ENCODE data around the gene GLT8D2. TPM values are rescaled to one million over a fixed set of nuclear protein-coding genes. Genes with fewer than 3 reads are reported as not detected.

The GLT8D2 gene
- total RNA-seq, 2 donors from 2014 or later = 30.4 to 45.2 TPM

- H3K4me3 ChIP-seq = no peak overlapping the region
- DNase-seq (ENCODE audit: low spot score) = no peak
- no peaks in the 10 kb centered on the region for H3K36me3 ChIP-seq
- ATAC-seq (ENCODE audit: insufficient number of reproducible peaks, low FRiP score, low read depth) = no peak
- no peaks in the 10 kb centered on the region for H3K9me3 ChIP-seq
- no peaks in the 10 kb centered on the region for H3K27me3 ChIP-seq (replicated peaks; ENCODE audit: insufficient read depth)
- H3K4me1 ChIP-seq (ENCODE audit: control insufficient read depth in 1 of 2, low read depth in 2 of 2) = no peaks in the 10 kb centered on the region
- no peak for TF ChIP-seq CTCF (IDR thresholded peaks at IDR 0.05)
- H3K27ac ChIP-seq = no peak overlapping the region
These were observed 53.4 kb downstream of the GLT8D2 start for GRCh38 chr12:103996595-103996994.

GRCh38 chr12:103994235-103994634 is 55.8 kb downstream of the GLT8D2 start:
- Histone ChIP-seq H3K9me3 (no peaks in the 10 kb centered on the region), H3K27me3 (replicated peaks; ENCODE audit: insufficient read depth) (no peaks in the 10 kb centered on the region), H3K4me1 (ENCODE audit: control insufficient read depth in 1 of 2, low read depth in 2 of 2) (no peaks in the 10 kb centered on the region), H3K36me3 (peaks cover 4% of the 10 kb centered on the region), H3K27ac (no peak overlapping the region), H3K4me3 (no peak overlapping the region)
- DNase-seq (ENCODE audit: low spot score) (no peak), ATAC-seq (ENCODE audit: insufficient number of reproducible peaks, low FRiP score, low read depth) (no peak)
- no peak for TF ChIP-seq CTCF (IDR thresholded peaks at IDR 0.05)

GRCh38 chr12:103986829-103987228 is 63.2 kb downstream of the GLT8D2 start:
- Histone ChIP-seq H3K36me3 (peaks cover 39% of the 10 kb centered on the region), H3K4me1 (ENCODE audit: control insufficient read depth in 1 of 2, low read depth in 2 of 2) (no peaks in the 10 kb centered on the region), H3K4me3 (no peak overlapping the region), H3K27ac (no peak overlapping the region), H3K9me3 (no peaks in the 10 kb centered on the region), H3K27me3 (replicated peaks; ENCODE audit: insufficient read depth) (no peaks in the 10 kb centered on the region)
- ATAC-seq (ENCODE audit: insufficient number of reproducible peaks, low FRiP score, low read depth) = no peak
- no peak for TF ChIP-seq CTCF (IDR thresholded peaks at IDR 0.05)
- no peak for DNase-seq (ENCODE audit: low spot score)

- Histone ChIP-seq H3K4me1 (ENCODE audit: control insufficient read depth in 1 of 2, low read depth in 2 of 2) (no peaks in the 10 kb centered on the region), H3K27ac (no peak overlapping the region), H3K27me3 (replicated peaks; ENCODE audit: insufficient read depth) (no peaks in the 10 kb centered on the region), H3K4me3 (no peak overlapping the region), H3K36me3 (peaks cover 40% of the 10 kb centered on the region), H3K9me3 (no peaks in the 10 kb centered on the region)
- DNase-seq (ENCODE audit: low spot score) = no peak
- TF ChIP-seq CTCF (IDR thresholded peaks at IDR 0.05) = no peak
- ATAC-seq (ENCODE audit: insufficient number of reproducible peaks, low FRiP score, low read depth) = no peak
These were observed 71.5 kb downstream of the GLT8D2 start for GRCh38 chr12:103978384-103978982.

- H3K27me3 ChIP-seq (replicated peaks; ENCODE audit: insufficient read depth) = no peaks in the 10 kb centered on the region
- no peak for DNase-seq (ENCODE audit: low spot score)
- no peaks in the 10 kb centered on the region for H3K9me3 ChIP-seq
- no peak overlapping the region for H3K4me3 ChIP-seq
- no peak overlapping the region for H3K27ac ChIP-seq
- H3K4me1 ChIP-seq (ENCODE audit: control insufficient read depth in 1 of 2, low read depth in 2 of 2) = peaks cover 0 to 11% of the 10 kb centered on the region in 2 donors
- no peak for ATAC-seq (ENCODE audit: insufficient number of reproducible peaks, low FRiP score, low read depth)
- no peak for TF ChIP-seq CTCF (IDR thresholded peaks at IDR 0.05)
- H3K36me3 ChIP-seq = peaks cover 23% of the 10 kb centered on the region
These were observed 74.6 kb downstream of the GLT8D2 start for GRCh38 chr12:103975368-103975767.
